ENCODE data around the gene SENP3.
A peak's percentile ranks its signal among the peaks of the same experiment; 100 is the strongest.

Gene SENP3

DNA sequence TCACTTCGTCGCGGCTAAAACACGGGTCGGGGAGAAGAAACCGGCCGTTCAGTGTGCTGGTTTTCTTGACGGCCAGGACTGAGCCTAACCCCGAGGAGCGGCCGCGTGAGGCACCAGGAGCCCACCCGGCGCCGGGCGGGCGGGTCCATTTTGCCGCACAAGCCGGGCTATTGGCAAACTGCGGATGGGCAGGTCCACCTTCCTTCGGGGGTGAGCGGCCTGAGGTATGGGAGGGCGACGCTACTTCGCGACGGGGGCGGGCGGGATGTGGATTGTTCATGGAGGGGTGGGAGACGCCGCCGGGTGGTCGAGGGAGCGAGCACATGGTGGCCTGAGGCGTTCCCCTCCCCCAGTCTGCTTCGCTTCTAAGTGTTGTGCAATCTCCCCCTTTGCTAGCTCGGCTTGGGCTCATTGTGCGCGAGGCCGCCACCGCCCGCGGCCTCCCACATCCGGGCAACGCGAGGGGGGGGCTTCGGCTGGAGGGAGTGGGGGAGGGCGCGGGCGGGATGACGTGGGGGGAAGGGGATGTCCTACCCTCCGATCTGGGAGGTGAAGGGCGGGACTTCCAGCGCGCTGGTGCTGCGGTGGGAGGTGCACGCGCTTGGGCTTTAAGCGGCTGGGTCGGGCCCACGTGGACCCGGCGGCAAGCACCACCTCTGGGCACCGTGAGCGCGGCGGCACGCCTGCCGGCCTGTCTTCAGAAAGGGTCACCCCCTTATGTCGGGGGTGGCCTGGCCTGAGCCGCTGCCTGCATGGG, 11.8 kb downstream of the SENP3 start (continued):
- TF ChIP-seq, protein P1, sequence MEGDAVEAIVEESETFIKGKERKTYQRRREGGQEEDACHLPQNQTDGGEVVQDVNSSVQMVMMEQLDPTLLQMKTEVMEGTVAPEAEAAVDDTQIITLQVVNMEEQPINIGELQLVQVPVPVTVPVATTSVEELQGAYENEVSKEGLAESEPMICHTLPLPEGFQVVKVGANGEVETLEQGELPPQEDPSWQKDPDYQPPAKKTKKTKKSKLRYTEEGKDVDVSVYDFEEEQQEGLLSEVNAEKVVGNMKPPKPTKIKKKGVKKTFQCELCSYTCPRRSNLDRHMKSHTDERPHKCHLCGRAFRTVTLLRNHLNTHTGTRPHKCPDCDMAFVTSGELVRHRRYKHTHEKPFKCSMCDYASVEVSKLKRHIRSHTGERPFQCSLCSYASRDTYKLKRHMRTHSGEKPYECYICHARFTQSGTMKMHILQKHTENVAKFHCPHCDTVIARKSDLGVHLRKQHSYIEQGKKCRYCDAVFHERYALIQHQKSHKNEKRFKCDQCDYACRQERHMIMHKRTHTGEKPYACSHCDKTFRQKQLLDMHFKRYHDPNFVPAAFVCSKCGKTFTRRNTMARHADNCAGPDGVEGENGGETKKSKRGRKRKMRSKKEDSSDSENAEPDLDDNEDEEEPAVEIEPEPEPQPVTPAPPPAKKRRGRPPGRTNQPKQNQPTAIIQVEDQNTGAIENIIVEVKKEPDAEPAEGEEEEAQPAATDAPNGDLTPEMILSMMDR (tag by site-specific recombination; IDR thresholded peaks at IDR 0.05) = no peak; the same call in 1 of the 2 replicates
- TF ChIP-seq ZNF624 (tag by site-specific recombination; IDR thresholded peaks at IDR 0.05) = no peak
- TF ChIP-seq GLIS1 (tag by site-specific recombination; IDR thresholded peaks at IDR 0.05) = peak; percentile 97
- peak; percentile 74 for TF ChIP-seq WT1 (tag by site-specific recombination; IDR thresholded peaks at IDR 0.05)
- TF ChIP-seq YY2 (tag by site-specific recombination; IDR thresholded peaks at IDR 0.05) = no peak
- TF ChIP-seq ZFHX2 (tag by site-specific recombination; conservative IDR thresholded peaks at IDR 0.05) = peak; percentile 99
- TF ChIP-seq ZNF324 (tag by site-specific recombination; IDR thresholded peaks at IDR 0.05) = peak; percentile 79
- TF ChIP-seq ZNF404 (tag by site-specific recombination; IDR thresholded peaks at IDR 0.05) = no peak
- peak; percentile 97 for TF ChIP-seq ZNF341 (tag by site-specific recombination; IDR thresholded peaks at IDR 0.05; ENCODE audit: low read depth)
- TF ChIP-seq ZBTB8A (tag by site-specific recombination; IDR thresholded peaks at IDR 0.05) = peak; percentile 94
- no peak for TF ChIP-seq ZNF837 (tag by site-specific recombination; IDR thresholded peaks at IDR 0.05)
- TF ChIP-seq ZNF510 (tag by site-specific recombination; IDR thresholded peaks at IDR 0.05; ENCODE audit: insufficient replicate concordance) = no peak
- TF ChIP-seq ZNF335 (tag by site-specific recombination; conservative IDR thresholded peaks at IDR 0.05) = no peak
- TF ChIP-seq KLF10 (tag by site-specific recombination; IDR thresholded peaks at IDR 0.05) = peak; percentile 47; the same call in 1 of the 2 replicates
- peak; percentile 98 for TF ChIP-seq EGR2 (tag by site-specific recombination; IDR thresholded peaks at IDR 0.05; ENCODE audit: low read depth)
- no peak for TF ChIP-seq ZNF707 (tag by site-specific recombination; IDR thresholded peaks at IDR 0.05)
- no peak for TF ChIP-seq ZNF211 (tag by site-specific recombination; IDR thresholded peaks at IDR 0.05; ENCODE audit: low read depth)
- peak; percentile 67; the same call in 1 of the 2 replicates for TF ChIP-seq ZNF76 (tag by site-specific recombination; IDR thresholded peaks at IDR 0.05; ENCODE audit: borderline replicate concordance, low read depth)
- peak; percentile 75; the same call in 1 of the 2 replicates for TF ChIP-seq ZNF423 (tag by site-specific recombination; IDR thresholded peaks at IDR 0.05)
- TF ChIP-seq, protein P2, sequence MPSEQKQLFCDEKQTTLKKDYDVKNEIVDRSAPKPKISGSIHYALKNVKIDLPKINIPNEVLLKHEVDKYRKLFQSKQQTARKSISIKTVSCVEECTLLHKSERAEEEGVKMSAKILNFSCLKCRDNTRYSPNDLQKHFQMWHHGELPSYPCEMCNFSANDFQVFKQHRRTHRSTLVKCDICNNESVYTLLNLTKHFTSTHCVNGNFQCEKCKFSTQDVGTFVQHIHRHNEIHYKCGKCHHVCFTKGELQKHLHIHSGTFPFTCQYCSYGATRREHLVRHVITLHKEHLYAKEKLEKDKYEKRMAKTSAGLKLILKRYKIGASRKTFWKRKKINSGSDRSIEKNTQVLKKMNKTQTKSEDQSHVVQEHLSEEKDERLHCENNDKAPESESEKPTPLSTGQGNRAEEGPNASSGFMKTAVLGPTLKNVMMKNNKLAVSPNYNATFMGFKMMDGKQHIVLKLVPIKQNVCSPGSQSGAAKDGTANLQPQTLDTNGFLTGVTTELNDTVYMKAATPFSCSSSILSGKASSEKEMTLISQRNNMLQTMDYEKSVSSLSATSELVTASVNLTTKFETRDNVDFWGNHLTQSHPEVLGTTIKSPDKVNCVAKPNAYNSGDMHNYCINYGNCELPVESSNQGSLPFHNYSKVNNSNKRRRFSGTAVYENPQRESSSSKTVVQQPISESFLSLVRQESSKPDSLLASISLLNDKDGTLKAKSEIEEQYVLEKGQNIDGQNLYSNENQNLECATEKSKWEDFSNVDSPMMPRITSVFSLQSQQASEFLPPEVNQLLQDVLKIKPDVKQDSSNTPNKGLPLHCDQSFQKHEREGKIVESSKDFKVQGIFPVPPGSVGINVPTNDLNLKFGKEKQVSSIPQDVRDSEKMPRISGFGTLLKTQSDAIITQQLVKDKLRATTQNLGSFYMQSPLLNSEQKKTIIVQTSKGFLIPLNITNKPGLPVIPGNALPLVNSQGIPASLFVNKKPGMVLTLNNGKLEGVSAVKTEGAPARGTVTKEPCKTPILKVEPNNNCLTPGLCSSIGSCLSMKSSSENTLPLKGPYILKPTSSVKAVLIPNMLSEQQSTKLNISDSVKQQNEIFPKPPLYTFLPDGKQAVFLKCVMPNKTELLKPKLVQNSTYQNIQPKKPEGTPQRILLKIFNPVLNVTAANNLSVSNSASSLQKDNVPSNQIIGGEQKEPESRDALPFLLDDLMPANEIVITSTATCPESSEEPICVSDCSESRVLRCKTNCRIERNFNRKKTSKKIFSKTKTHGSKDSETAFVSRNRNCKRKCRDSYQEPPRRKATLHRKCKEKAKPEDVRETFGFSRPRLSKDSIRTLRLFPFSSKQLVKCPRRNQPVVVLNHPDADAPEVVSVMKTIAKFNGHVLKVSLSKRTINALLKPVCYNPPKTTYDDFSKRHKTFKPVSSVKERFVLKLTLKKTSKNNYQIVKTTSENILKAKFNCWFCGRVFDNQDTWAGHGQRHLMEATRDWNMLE (tag by site-specific recombination; conservative IDR thresholded peaks at IDR 0.05; ENCODE audit: low read depth) = no peak
- TF ChIP-seq ZNF626 (tag by site-specific recombination; IDR thresholded peaks at IDR 0.05) = no peak
- peak; percentile 69 for TF ChIP-seq ZXDB (tag by site-specific recombination; IDR thresholded peaks at IDR 0.05)
- peak; percentile 64; the same call in 1 of the 2 replicates for TF ChIP-seq HOXD13 (CRISPR knock-in tag; IDR thresholded peaks at IDR 0.05; ENCODE audit: borderline replicate concordance)
- TF ChIP-seq ZNF560 (tag by site-specific recombination; IDR thresholded peaks at IDR 0.05; ENCODE audit: borderline replicate concordance) = no peak
- TF ChIP-seq PRDM2 (tag by site-specific recombination; IDR thresholded peaks at IDR 0.05; ENCODE audit: borderline replicate concordance) = 0 out of 2 replicates have a peak, but pooled peaks have one; percentile 10
- peak; percentile 62; the same call in 1 of the 2 replicates for TF ChIP-seq PBX3 (CRISPR knock-in tag; IDR thresholded peaks at IDR 0.05)

Data from HEK293 (cell line).